Keratinocyte (primary cell): ENCODE measurements around the gene MYBPC1. TPM values are rescaled to one million over a fixed set of nuclear protein-coding genes. Genes with fewer than 3 reads are reported as not detected.
"Not testable (repeated sequence)": the region's sequence is repeated elsewhere in the genome, so short reads cannot be mapped to it uniquely, and the experiment has no call there.

Source experiments
- DNase-seq: peaks from one replicate; pipeline ENCODE4 v3.0.0-alpha.2; 2011; ENCODE audit warnings: low read depth, missing footprints, low spot score
- FAIRE-seq: peaks from 2 replicates; lab custom pipeline; 2011; peaks lifted over from hg19 to GRCh38; lab: Jason Lieb, UNC
- H2AFZ ChIP-seq: 2 replicates; pipeline ENCODE4 v1.6.0; 2012; ENCODE audit warnings: low read length, control low read depth, inconsistent platforms; ENCODE audit not compliant: control insufficient read depth
- H3K27ac ChIP-seq: 2 replicates; pipeline ENCODE4 v1.5.1; 2011; ENCODE audit warnings: low read length; ENCODE audit not compliant: control insufficient read depth, insufficient read depth
- H3K27me3 ChIP-seq: 3 replicates; pipeline ENCODE4 v1.6.0; 2011; ENCODE audit warnings: low read length; ENCODE audit not compliant: control insufficient read depth, insufficient read depth; ENCODE audit errors: extremely low read depth
- H3K36me3 ChIP-seq, 2 experiments: 2 replicates in 1 of 2; 3 replicates in 1 of 2; pipeline ENCODE4 v1.5.1; 2011; ENCODE audit warnings: low read length in 2 of 2, mild to moderate bottlenecking in 1 of 2; ENCODE audit not compliant: control insufficient read depth in 2 of 2, insufficient read depth in 2 of 2; ENCODE audit errors: extremely low read depth in 1 of 2
- H3K4me1 ChIP-seq: 3 replicates; pipeline ENCODE4 v1.5.1; 2011; ENCODE audit warnings: low read length; ENCODE audit not compliant: control insufficient read depth, insufficient read depth; ENCODE audit errors: extremely low read depth
- H3K4me2 ChIP-seq: 3 replicates; pipeline ENCODE4 v1.6.0; 2011; ENCODE audit warnings: low read depth, low read length; ENCODE audit not compliant: control insufficient read depth, insufficient read depth; ENCODE audit errors: extremely low read depth
- H3K4me3 ChIP-seq, 3 experiments: fragments of 200-600 bp in 1 of 3; sonication (generic) in 1 of 3; 2 replicates in 2 of 3; 3 replicates in 1 of 3; pipeline ENCODE4 v1.5.1; 2011 to 2016; ENCODE audit warnings: low read length in 3 of 3, mild to moderate bottlenecking in 3 of 3, control low read depth in 2 of 3, inconsistent platforms in 1 of 3, low read depth in 1 of 3, mixed read lengths in 1 of 3, mixed run types in 1 of 3, moderate library complexity in 1 of 3; ENCODE audit not compliant: control insufficient read depth in 2 of 3, insufficient read depth in 2 of 3; ENCODE audit errors: extremely low read depth in 1 of 3
- H3K79me2 ChIP-seq: 2 replicates; pipeline ENCODE4 v1.6.0; 2012; ENCODE audit warnings: low read length; ENCODE audit not compliant: control insufficient read depth, insufficient read depth
- H3K9ac ChIP-seq: 3 replicates; pipeline ENCODE4 v1.6.0; 2011; ENCODE audit warnings: low read length; ENCODE audit not compliant: control insufficient read depth, insufficient read depth; ENCODE audit errors: extremely low read depth
- H3K9me1 ChIP-seq: 3 replicates; pipeline ENCODE4 v1.6.0; 2011; ENCODE audit warnings: low read length; ENCODE audit not compliant: control insufficient read depth, insufficient read depth; ENCODE audit errors: extremely low read depth
- H3K9me3 ChIP-seq: 2 replicates; pipeline ENCODE4 v1.5.1; 2012; ENCODE audit warnings: low read depth, low read length; ENCODE audit not compliant: control insufficient read depth
- H4K20me1 ChIP-seq: 3 replicates; pipeline ENCODE4 v1.6.0; 2011; ENCODE audit warnings: low read length; ENCODE audit not compliant: control insufficient read depth, insufficient read depth; ENCODE audit errors: extremely low read depth
- EZH2 ChIP-seq: IDR thresholded peaks from one replicate; pipeline ENCODE4 v1.6.1; 2012; ENCODE audit warnings: inconsistent platforms, mild to moderate bottlenecking, low read length, moderate library complexity
- dilution Hi-C: fragments of 300-500 bp; cut with MboI; formaldehyde crosslinking; loops from one replicate; pipeline ENCODE4 v1.7.0; 2020; ENCODE audit warnings: low sequenced_read_pairs; ENCODE audit not compliant: extremely low pct_ligation_motif_present
- polyA plus RNA-seq, 5 experiments: library from polyadenylated mRNA; depleted of rRNA in 3 of 5; stranded (reverse) in 3 of 5; stranded (forward) in 1 of 5; unstranded in 1 of 5; fragments of >200 nt; gene quantifications; 1 replicate in 1 of 5; 2 replicates in 3 of 5; 3 replicates in 1 of 5; pipeline versions ENCODE4 v1.2.1 to v1.2.3, GENCODE V29; 2011 to 2012; ENCODE audit warnings: missing spikeins in 2 of 5, low read depth in 1 of 5, low replicate concordance in 1 of 5
- TF ChIP-seq, protein P1 (sequence below), 3 experiments: IDR thresholded peaks in 1 of 3; conservative IDR thresholded peaks in 1 of 3; optimal IDR thresholded peaks in 1 of 3; 2 replicates in 2 of 3; 3 replicates in 1 of 3; pipeline versions ENCODE3 to v1.5.1; 2011; ENCODE audit warnings: low read length in 3 of 3, mild to moderate bottlenecking in 3 of 3, moderate library complexity in 2 of 3, control low read depth in 1 of 3, inconsistent platforms in 1 of 3; ENCODE audit not compliant: insufficient read depth in 2 of 3; ENCODE audit errors: extremely low read depth in 1 of 3

MYBPC1 gene
- polyA plus RNA-seq, 1 donor (not counting 4 experiments of a cell fraction or from before 2014, with no cell fraction given): not detected

DNA sequence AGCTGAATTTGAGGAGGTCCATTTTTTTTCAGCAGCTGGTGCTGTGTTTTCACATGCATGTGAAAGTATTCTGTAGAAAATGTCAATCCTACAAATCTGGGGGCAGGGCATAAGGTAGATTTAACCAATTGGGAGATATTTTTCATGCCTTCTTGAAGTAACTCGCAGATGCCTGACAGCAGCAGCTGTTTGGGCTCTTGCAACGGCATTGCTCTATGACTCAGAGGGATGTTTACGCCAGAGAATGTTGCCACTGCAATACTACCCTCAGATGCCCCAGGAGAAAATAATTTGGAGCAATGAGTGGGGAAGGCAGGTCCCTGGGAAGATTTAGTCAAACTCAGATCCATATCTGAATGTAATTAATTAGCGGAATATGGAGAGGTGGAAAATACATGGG lies 42.5 kb upstream of the MYBPC1 start:
- no peaks in the 10 kb centered on the region for H3K9me1 ChIP-seq
- H3K4me3 ChIP-seq: no peak overlapping the region
- no peaks in the 10 kb centered on the region for H3K4me1 ChIP-seq
- H3K27me3 ChIP-seq: no peaks in the 10 kb centered on the region
- no peaks in the 10 kb centered on the region for H4K20me1 ChIP-seq
- DNase-seq: no peak
- dilution Hi-C loops: no loop called here
- no peak for FAIRE-seq
- H3K36me3 ChIP-seq: no peaks in the 10 kb centered on the region
- H3K4me2 ChIP-seq: no peak overlapping the region
- H3K9ac ChIP-seq: no peak overlapping the region
- H2AFZ ChIP-seq: no peak overlapping the region
- H3K27ac ChIP-seq: no peak overlapping the region
- H3K79me2 ChIP-seq: no peaks in the 10 kb centered on the region
- H3K9me3 ChIP-seq: no peaks in the 10 kb centered on the region
- TF ChIP-seq EZH2: no peak
- TF ChIP-seq, protein P1, sequence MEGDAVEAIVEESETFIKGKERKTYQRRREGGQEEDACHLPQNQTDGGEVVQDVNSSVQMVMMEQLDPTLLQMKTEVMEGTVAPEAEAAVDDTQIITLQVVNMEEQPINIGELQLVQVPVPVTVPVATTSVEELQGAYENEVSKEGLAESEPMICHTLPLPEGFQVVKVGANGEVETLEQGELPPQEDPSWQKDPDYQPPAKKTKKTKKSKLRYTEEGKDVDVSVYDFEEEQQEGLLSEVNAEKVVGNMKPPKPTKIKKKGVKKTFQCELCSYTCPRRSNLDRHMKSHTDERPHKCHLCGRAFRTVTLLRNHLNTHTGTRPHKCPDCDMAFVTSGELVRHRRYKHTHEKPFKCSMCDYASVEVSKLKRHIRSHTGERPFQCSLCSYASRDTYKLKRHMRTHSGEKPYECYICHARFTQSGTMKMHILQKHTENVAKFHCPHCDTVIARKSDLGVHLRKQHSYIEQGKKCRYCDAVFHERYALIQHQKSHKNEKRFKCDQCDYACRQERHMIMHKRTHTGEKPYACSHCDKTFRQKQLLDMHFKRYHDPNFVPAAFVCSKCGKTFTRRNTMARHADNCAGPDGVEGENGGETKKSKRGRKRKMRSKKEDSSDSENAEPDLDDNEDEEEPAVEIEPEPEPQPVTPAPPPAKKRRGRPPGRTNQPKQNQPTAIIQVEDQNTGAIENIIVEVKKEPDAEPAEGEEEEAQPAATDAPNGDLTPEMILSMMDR (optimal IDR thresholded peaks at IDR 0.05 in 1 of 3, IDR thresholded peaks at IDR 0.05 in 1 of 3, conservative IDR thresholded peaks at IDR 0.05 in 1 of 3; ENCODE audit: extremely low read depth in 1 of 3, insufficient read depth in 2 of 3, low read length in 3 of 3): no peak

DNA sequence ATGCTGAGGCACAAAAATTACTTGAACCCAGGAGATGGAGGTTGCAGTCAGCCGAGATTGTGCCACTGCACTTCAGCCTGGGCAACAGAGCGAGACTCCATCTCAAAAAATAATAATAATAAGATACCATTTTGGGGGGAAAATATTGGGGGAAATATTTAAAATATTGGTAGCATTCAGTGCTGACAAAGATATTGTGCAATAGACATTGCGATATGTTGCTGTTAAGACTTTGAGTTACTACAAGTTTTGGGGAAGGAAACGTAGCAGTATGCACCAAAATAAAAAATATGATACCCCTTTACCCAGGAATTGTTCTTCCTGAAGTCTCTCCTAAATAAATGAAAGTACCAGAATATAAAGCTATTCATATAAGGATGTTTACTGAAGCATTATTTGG lies 37.7 kb upstream of the MYBPC1 start:
- Histone ChIP-seq H3K9me1 (no peaks in the 10 kb centered on the region), H3K79me2 (no peaks in the 10 kb centered on the region), H3K4me3 (no peak overlapping the region), H3K36me3 (no peaks in the 10 kb centered on the region), H3K4me2 (no peak overlapping the region), H4K20me1 (no peaks in the 10 kb centered on the region), H3K27ac (no peak overlapping the region), H3K27me3 (no peaks in the 10 kb centered on the region), H3K9ac (no peak overlapping the region), H3K4me1 (no peaks in the 10 kb centered on the region), H2AFZ (no peak overlapping the region), H3K9me3 (no peaks in the 10 kb centered on the region)
- dilution Hi-C loops: no loop called here
- no peak for TF ChIP-seq EZH2
- TF ChIP-seq, protein P1 (optimal IDR thresholded peaks at IDR 0.05 in 1 of 3, IDR thresholded peaks at IDR 0.05 in 1 of 3, conservative IDR thresholded peaks at IDR 0.05 in 1 of 3; ENCODE audit: extremely low read depth in 1 of 3, insufficient read depth in 2 of 3, low read length in 3 of 3): no peak
- DNase-seq (no peak), FAIRE-seq (no peak)

DNA sequence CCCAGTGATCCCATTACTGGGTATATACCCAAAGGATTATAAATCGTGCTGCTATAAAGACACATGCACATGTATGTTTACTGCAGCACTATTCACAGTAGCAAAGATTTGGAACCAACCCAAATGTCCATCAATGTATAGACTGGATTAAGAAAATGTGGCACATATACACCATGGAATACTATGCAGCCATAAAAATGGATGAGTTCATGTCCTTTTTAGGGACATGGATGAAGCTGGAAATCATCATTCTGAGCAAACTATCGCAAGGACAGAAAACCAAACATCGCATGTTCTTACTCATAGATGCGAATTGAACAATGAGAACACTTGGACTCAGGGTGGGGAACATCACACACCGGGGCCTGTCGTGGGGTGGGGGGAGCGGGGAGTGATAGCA lies 36.0 kb upstream of the MYBPC1 start:
- H3K4me3 ChIP-seq, dilution Hi-C loops, H3K27ac ChIP-seq, H2AFZ ChIP-seq, DNase-seq, H3K9ac ChIP-seq, H3K36me3 ChIP-seq, H3K9me1 ChIP-seq, H3K4me2 ChIP-seq, H3K79me2 ChIP-seq, H3K27me3 ChIP-seq, H4K20me1 ChIP-seq, H3K4me1 ChIP-seq, H3K9me3 ChIP-seq, FAIRE-seq: not testable (repeated sequence)
